GM23338 (cell line): Measurements from ENCODE around the gene SPINK8. TPM values are rescaled to one million over a fixed set of nuclear protein-coding genes. Genes with fewer than 3 reads are reported as not detected.

ENCODE experiments used
- ATAC-seq: fragments of 200-7000 bp; cut with Tn5 transposase; 3 replicates; pipeline ENCODE4 v1.9.1; 2020
- DNase-seq: peaks from one replicate; pipeline ENCODE4 v3.0.0-alpha.2; 2015; ENCODE audit warnings: low spot score
- H2AFZ ChIP-seq: fragments of 200-600 bp; sonication (generic); 2 replicates; pipeline ENCODE4 v1.8.0; 2016; ENCODE audit warnings: antibody characterized with exemption, mild to moderate bottlenecking, moderate library complexity
- H3F3A ChIP-seq: fragments of 200-600 bp; sonication (generic); replicated peaks from 2 replicates; pipeline ENCODE4 v1.8.0; 2017; ENCODE audit warnings: antibody characterized with exemption, mixed run types, low read depth
- H3K27ac ChIP-seq: fragments of 200-600 bp; sonication (generic); 2 replicates; pipeline ENCODE4 v1.6.1; 2016; ENCODE audit warnings: low read depth
- H3K27me3 ChIP-seq: fragments of 200-600 bp; sonication (generic); 2 replicates; pipeline ENCODE4 v1.8.0; 2016; ENCODE audit warnings: mild to moderate bottlenecking, mixed run types, moderate library complexity; ENCODE audit not compliant: insufficient read depth
- H3K36me3 ChIP-seq: fragments of 200-600 bp; sonication (generic); 2 replicates; pipeline ENCODE4 v1.8.0; 2016; ENCODE audit warnings: mild to moderate bottlenecking; ENCODE audit not compliant: insufficient read depth
- H3K4me1 ChIP-seq: fragments of 200-600 bp; sonication (generic); 2 replicates; pipeline ENCODE4 v1.8.0; 2016; ENCODE audit warnings: mild to moderate bottlenecking, moderate library complexity; ENCODE audit not compliant: insufficient read depth
- H3K4me2 ChIP-seq: fragments of 200-600 bp; sonication (generic); 2 replicates; pipeline ENCODE4 v1.7.1; 2017; ENCODE audit warnings: mixed run types
- H3K4me3 ChIP-seq: fragments of 200-600 bp; sonication (generic); 2 replicates; pipeline ENCODE4 v1.6.1; 2016; ENCODE audit warnings: mixed run types
- H3K79me2 ChIP-seq: fragments of 200-600 bp; sonication (generic); replicated peaks from 2 replicates; pipeline ENCODE4 v1.8.0; 2017; ENCODE audit warnings: mild to moderate bottlenecking; ENCODE audit not compliant: insufficient read depth
- H3K9me2 ChIP-seq: fragments of 200-600 bp; sonication (generic); 2 replicates; pipeline ENCODE4 v1.8.0; 2017; ENCODE audit not compliant: insufficient read depth
- H4K20me1 ChIP-seq: fragments of 200-600 bp; sonication (generic); replicated peaks from 2 replicates; pipeline ENCODE4 v1.8.0; 2017; ENCODE audit warnings: mild to moderate bottlenecking; ENCODE audit not compliant: insufficient read depth
- H3K27ac Mint-ChIP-seq: 2 replicates; pipeline ENCODE4 v1.8.0; 2020; ENCODE audit warnings: inconsistent platforms, mild to moderate bottlenecking, moderate library complexity, mixed read lengths
- H3K27me3 Mint-ChIP-seq: 3 replicates; pipeline ENCODE4 v1.8.0; 2022; ENCODE audit warnings: low read depth, mild to moderate bottlenecking, moderate library complexity, mixed read lengths, inconsistent platforms; ENCODE audit not compliant: insufficient read depth, poor library complexity
- H3K36me3 Mint-ChIP-seq: 3 replicates; pipeline ENCODE4 v1.8.0; 2021; ENCODE audit warnings: low read depth, mild to moderate bottlenecking, inconsistent platforms, moderate library complexity, mixed read lengths
- H3K4me1 Mint-ChIP-seq: 3 replicates; pipeline ENCODE4 v1.8.0; 2020; ENCODE audit warnings: mild to moderate bottlenecking, inconsistent platforms, mixed read lengths
- H3K4me3 Mint-ChIP-seq: 3 replicates; pipeline ENCODE4 v1.8.0; 2021; ENCODE audit warnings: moderate library complexity, mild to moderate bottlenecking, inconsistent platforms, mixed read lengths
- H3K9me3 Mint-ChIP-seq: 3 replicates; pipeline ENCODE4 v1.8.0; 2020; ENCODE audit warnings: moderate library complexity, mild to moderate bottlenecking, inconsistent platforms, mixed read lengths
- CREB1 ChIP-seq: fragments of 250-450 bp; sonication (Bioruptor Pico); IDR thresholded peaks from 2 replicates; pipeline ENCODE4 v1.5.0; 2020; ENCODE audit warnings: low read depth, mild to moderate bottlenecking, moderate library complexity
- CTCF ChIP-seq, 2 experiments: fragments of 200-600 bp in 1 of 2; sonication (generic) in 1 of 2; conservative IDR thresholded peaks; 2 replicates each; pipeline versions ENCODE4 v1.5.1 to v1.6.1; 2016 to 2017; ENCODE audit warnings: antibody characterized with exemption in 2 of 2, low read depth in 2 of 2, mild to moderate bottlenecking in 2 of 2, moderate library complexity in 1 of 2
- ETS1 ChIP-seq: IDR thresholded peaks from 2 replicates; pipeline ENCODE4 v1.6.1; 2016; ENCODE audit warnings: antibody characterized with exemption
- EZH2phosphoT487 ChIP-seq: fragments of 200-600 bp; sonication (generic); IDR thresholded peaks from one replicate; pipeline ENCODE4 v1.8.1; 2018; ENCODE audit warnings: antibody characterized with exemption; ENCODE audit not compliant: unreplicated experiment
- JUNB ChIP-seq: IDR thresholded peaks from one replicate; pipeline ENCODE4 v1.6.1; 2016; ENCODE audit warnings: antibody characterized with exemption; ENCODE audit not compliant: unreplicated experiment
- STAT1 ChIP-seq: IDR thresholded peaks from one replicate; pipeline ENCODE4 v1.6.1; 2016; ENCODE audit warnings: antibody characterized with exemption; ENCODE audit not compliant: unreplicated experiment
- ZNF114 ChIP-seq: fragments of 250-450 bp; sonication (Bioruptor Pico); IDR thresholded peaks from 2 replicates; pipeline ENCODE4 v1.5.0; 2020; ENCODE audit warnings: mild to moderate bottlenecking, moderate library complexity
- ZNF462 ChIP-seq: fragments of 250-450 bp; sonication (Bioruptor Pico); IDR thresholded peaks from 2 replicates; pipeline ENCODE4 v1.5.0; 2020; ENCODE audit warnings: mild to moderate bottlenecking, moderate library complexity
- polyA plus RNA-seq: library from polyadenylated mRNA; unstranded; fragments of >200 nt; fragmentation: Nextera tagmentation; extraction: Ambion mirVana; gene quantifications from 2 replicates; pipeline ENCODE4 v1.2.1, GENCODE V29; 2016
- total RNA-seq: library from RNA; depleted of rRNA; stranded (reverse); fragments of >200 nt; shearing (Covaris generic); gene quantifications from 2 replicates; pipeline ENCODE4 v1.2.3, GENCODE V29; 2014

The SPINK8 gene
- total and polyA plus RNA-seq, 2 experiments from 2014 or later, result not detected

GRCh38 chr3:48352546-48352945 lies 19.1 kb upstream of the SPINK8 start:
- Mint-ChIP-seq H3K4me3 (no peak overlapping the region), H3K27ac (no peak overlapping the region), H3K9me3 (peaks cover 10% of the 10 kb centered on the region), H3K4me1 (no peaks in the 10 kb centered on the region), H3K27me3 (peaks cover 4% of the 10 kb centered on the region), H3K36me3 (no peaks in the 10 kb centered on the region; the same call in 2 of the 3 replicates)
- no peak overlapping the region for H3K4me3 ChIP-seq
- TF ChIP-seq CREB1, result no peak
- H3K4me2 ChIP-seq, result no peak overlapping the region
- no peaks in the 10 kb centered on the region for H3K79me2 ChIP-seq
- no peaks in the 10 kb centered on the region for H3F3A ChIP-seq
- no peaks in the 10 kb centered on the region for H3K36me3 ChIP-seq
- H3K9me2 ChIP-seq, result no peaks in the 10 kb centered on the region
- H3K27me3 ChIP-seq, result peaks cover 8% of the 10 kb centered on the region; the same call in 1 of the 2 replicates
- ATAC-seq (no peak), DNase-seq (no peak)
- H4K20me1 ChIP-seq, result no peaks in the 10 kb centered on the region
- H3K27ac ChIP-seq, result no peak overlapping the region
- H3K4me1 ChIP-seq, result no peaks in the 10 kb centered on the region
- H2AFZ ChIP-seq, result no peak overlapping the region

GRCh38 chr3:48347500-48347899 lies 14.0 kb upstream of the SPINK8 start:
- Histone ChIP-seq H3K4me1 (no peaks in the 10 kb centered on the region), H3K36me3 (no peaks in the 10 kb centered on the region), H3K27me3 (peaks cover 8% of the 10 kb centered on the region; the same call in 1 of the 2 replicates), H3F3A (0 out of 2 replicates have a peak, but pooled peaks cover 3% of the 10 kb centered on the region), H3K27ac (no peak overlapping the region), H3K4me3 (no peak overlapping the region), H3K79me2 (no peaks in the 10 kb centered on the region), H4K20me1 (no peaks in the 10 kb centered on the region), H3K9me2 (no peaks in the 10 kb centered on the region), H2AFZ (no peak overlapping the region), H3K4me2 (no peak overlapping the region)
- no peak for DNase-seq
- no peaks in the 10 kb centered on the region for H3K36me3 Mint-ChIP-seq
- no peaks in the 10 kb centered on the region for H3K9me3 Mint-ChIP-seq
- H3K27me3 Mint-ChIP-seq, result no peaks in the 10 kb centered on the region
- H3K27ac Mint-ChIP-seq, result no peak overlapping the region
- ATAC-seq, result no peak
- H3K4me3 Mint-ChIP-seq, result no peak overlapping the region
- H3K4me1 Mint-ChIP-seq, result no peaks in the 10 kb centered on the region
- TF ChIP-seq CTCF (conservative IDR thresholded peaks at IDR 0.05; ENCODE audit: low read depth in 2 of 2), result no peak
- TF ChIP-seq JUNB, result no peak
- no peak for TF ChIP-seq ZNF114
- no peak for TF ChIP-seq EZH2phosphoT487

- H3K27me3 Mint-ChIP-seq, result no peaks in the 10 kb centered on the region
- H3K36me3 Mint-ChIP-seq, result no peaks in the 10 kb centered on the region
- DNase-seq (no peak), ATAC-seq (no peak)
- H3K79me2 ChIP-seq, result no peaks in the 10 kb centered on the region
- H3K27ac ChIP-seq, result no peak overlapping the region
- H2AFZ ChIP-seq, result no peak overlapping the region
- no peak overlapping the region for H3K4me3 ChIP-seq
- H3K9me3 Mint-ChIP-seq, result no peaks in the 10 kb centered on the region
- H3K4me1 Mint-ChIP-seq, result no peaks in the 10 kb centered on the region
- H3F3A ChIP-seq, result 0 out of 2 replicates have a peak, but pooled peaks cover 3% of the 10 kb centered on the region
- H3K36me3 ChIP-seq, result no peaks in the 10 kb centered on the region
- no peak overlapping the region for H3K27ac Mint-ChIP-seq
- no peaks in the 10 kb centered on the region for H3K9me2 ChIP-seq
- H3K4me3 Mint-ChIP-seq, result no peak overlapping the region
- no peaks in the 10 kb centered on the region for H3K4me1 ChIP-seq
- no peaks in the 10 kb centered on the region for H4K20me1 ChIP-seq
- H3K27me3 ChIP-seq, result no peaks in the 10 kb centered on the region
- no peak overlapping the region for H3K4me2 ChIP-seq
- TF ChIP-seq ETS1 (no peak), ZNF462 (CRISPR knock-in tag) (no peak), ZNF114 (no peak), JUNB (no peak), STAT1 (no peak)
These were observed 12.6 kb upstream of the SPINK8 start for GRCh38 chr3:48345946-48346572.
